Measurements from ENCODE around the gene PHF1.
"Not testable (repeated sequence)": the region's sequence is repeated elsewhere in the genome, so short reads cannot be mapped to it uniquely, and the experiment has no call there.

Gene PHF1

GRCh38 chr6:33410711-33411631 is at the start of gene PHF1:
PHF1 (plus strand) TSS chr6:33411014; CDS start chr6:33412264, 1,250 bp downstream.
- no peak for DNase-seq

- not testable (repeated sequence) for DNase-seq
Measured at GRCh38 chr6:33363486-33363885, 47.3 kb upstream of the PHF1 start.

GRCh38 chr6:33364475-33365205 is 46.2 kb upstream of the PHF1 start:
- not testable (repeated sequence) for DNase-seq

- DNase-seq = not testable (repeated sequence)
Measured at GRCh38 chr6:33365206-33365971, 45.4 kb upstream of the PHF1 start.

GRCh38 chr6:33367009-33367714 is 43.7 kb upstream of the PHF1 start:
- DNase-seq = no peak

- not testable (repeated sequence) for DNase-seq
Measured at GRCh38 chr6:33367715-33368025, 43.1 kb upstream of the PHF1 start.

- not testable (repeated sequence) for DNase-seq
Measured at GRCh38 chr6:33371901-33372300, 38.9 kb upstream of the PHF1 start.

- no peak for DNase-seq
Measured at GRCh38 chr6:33372526-33373123, 38.2 kb upstream of the PHF1 start.

GRCh38 chr6:33373960-33374910 is 36.6 kb upstream of the PHF1 start:
- no peak for DNase-seq

- DNase-seq = no peak
Measured at GRCh38 chr6:33375143-33375671, 35.6 kb upstream of the PHF1 start.

GRCh38 chr6:33377171-33377570 is 33.6 kb upstream of the PHF1 start:
- DNase-seq = no peak

GRCh38 chr6:33379184-33379583 is 31.6 kb upstream of the PHF1 start:
- not testable (repeated sequence) for DNase-seq

GRCh38 chr6:33380272-33380981 is 30.4 kb upstream of the PHF1 start:
- DNase-seq = no peak

GRCh38 chr6:33383427-33384185 is 27.2 kb upstream of the PHF1 start:
- DNase-seq = no peak

- DNase-seq = no peak
Measured at GRCh38 chr6:33384581-33385020, 26.2 kb upstream of the PHF1 start.

- no peak for DNase-seq
Measured at GRCh38 chr6:33390173-33390572, 20.6 kb upstream of the PHF1 start.

- no peak for DNase-seq
Measured at GRCh38 chr6:33390767-33391277, 20.0 kb upstream of the PHF1 start.

GRCh38 chr6:33391278-33391921 is 19.4 kb upstream of the PHF1 start, which contains the start of gene KIFC1:
KIFC1 (plus strand) TSS chr6:33391823; CDS start chr6:33391986, 163 bp downstream.
- DNase-seq = peak; percentile 98
